ENCODE data around the gene MUSTN1.

GRCh38 chr3:52870471-52870870 is 35.7 kb upstream of the MUSTN1 start:
- no peak for TF ChIP-seq CTCF (IDR thresholded peaks at IDR 0.05; ENCODE audit: low read length)
- no peak for TF ChIP-seq EZH2phosphoT487 (IDR thresholded peaks at IDR 0.05; ENCODE audit: low read length)
